Posterior vena cava (tissue), 2 donors: ENCODE results near the gene CYP4F12. TPM values are rescaled to one million over a fixed set of nuclear protein-coding genes. Genes with fewer than 3 reads are reported as not detected.
A peak's percentile ranks its signal among the peaks of the same experiment; 100 is the strongest.

ENCODE experiments used
- DNase-seq: peaks from one replicate; pipeline ENCODE4 v3.0.0-alpha.2; 2020; ENCODE audit warnings: low spot score
- intact Hi-C, 2 donors: fragments of 100-400 bp; cut with DNase I; formaldehyde crosslinking; loops; one replicate each; pipeline versions ENCODE4 v1.14.1 to v1.14.2; 2022 to 2023
- long read RNA-seq, 2 donors: library from polyadenylated mRNA; unstranded; transcript quantifications; one replicate each; pipeline ENCODE4 v2.0.0, GENCODE V29; 2020 to 2021
- total RNA-seq, 2 donors: library from RNA; stranded (reverse); fragmentation: NEBNext Ultra II Directional; extraction: Animal tissue kit (Norgen Biotek cat#: 25700); gene quantifications; one replicate each; pipeline ENCODE4 v1.2.1, GENCODE V29; 2021
- donor health status: DM: yes; HTN: yes; CAD: no.
- donor health status: DM: yes; HTN: yes; CAD: no.

CYP4F12 gene
- total RNA-seq, result 1 to 10 TPM; 2.6 to 7.6 TPM
- long read RNA-seq, donor 1, partial matches to known transcripts, result 1 of 1 reads
- long read RNA-seq, donor 1, other reads (novel, unspliced or antisense), result 0 of 1 reads
- long read RNA-seq, donor 2, partial matches to known transcripts, result 0 of 2 reads
- long read RNA-seq, donor 2, other reads (novel, unspliced or antisense), result 0 of 2 reads

- intact Hi-C loops, result no loop called here
- peak; percentile 95 for DNase-seq
Observed at GRCh38 chr19:15672580-15673175, at the start of gene CYP4F12. TSS of gene CYP4F12 (plus strand) at chr19:15673087. CDS start at chr19:15673530, 443 bp downstream.

GRCh38 chr19:15623711-15624318 lies 49.1 kb upstream of the CYP4F12 start:
- no peak for DNase-seq
- intact Hi-C loops, result loop anchor here (10.0 kb wide), 2 partner anchors 241 to 561 kb away; partner anchors contain the start of gene FAM32A (in 1 of the 2)

GRCh38 chr19:15628236-15629002 lies 44.5 kb upstream of the CYP4F12 start:
- intact Hi-C loops, result loop anchor here (10.0 kb wide), 2 partner anchors 236 to 556 kb away; partner anchors contain the start of gene FAM32A (in 1 of the 2)

GRCh38 chr19:15629003-15629880 lies 43.6 kb upstream of the CYP4F12 start:
- intact Hi-C loops, result loop anchor here (10.0 kb wide), 2 partner anchors 236 to 556 kb away; partner anchors contain the start of gene FAM32A (in 1 of the 2)
- peak; percentile 95 for DNase-seq

More at GRCh38 chr19:15628236-15629002, 44.5 kb upstream of the CYP4F12 start:
- DNase-seq, result no peak

- intact Hi-C loops, result loop anchor here (5.0 to 10.0 kb wide), 2 partner anchors 550 to 813 kb away; no protein-coding TSS in a partner anchor
- no peak for DNase-seq
Observed at GRCh38 chr19:15631817-15632216, 41.1 kb upstream of the CYP4F12 start.

- intact Hi-C loops, result loop anchor here (5.0 to 10.0 kb wide), 2 partner anchors 549 to 812 kb away; no protein-coding TSS in a partner anchor
Observed at GRCh38 chr19:15633082-15633835, 39.6 kb upstream of the CYP4F12 start.

GRCh38 chr19:15634105-15634504 lies 38.8 kb upstream of the CYP4F12 start:
- intact Hi-C loops, result loop anchor here (5.0 to 10.0 kb wide), 2 partner anchors 548 to 811 kb away; no protein-coding TSS in a partner anchor
- DNase-seq, result no peak

More at GRCh38 chr19:15633082-15633835, 39.6 kb upstream of the CYP4F12 start:
- DNase-seq, result no peak

- no peak for DNase-seq
- intact Hi-C loops, result loop anchor here in 1 of 2 donors (10.0 kb wide), 1 partner anchor 810 kb away; no protein-coding TSS in a partner anchor
Observed at GRCh38 chr19:15635016-15635805, 37.7 kb upstream of the CYP4F12 start.

GRCh38 chr19:15636026-15636425 lies 36.9 kb upstream of the CYP4F12 start:
- intact Hi-C loops, result loop anchor here in 1 of 2 donors (10.0 kb wide), 1 partner anchor 809 kb away; no protein-coding TSS in a partner anchor
- DNase-seq, result no peak

GRCh38 chr19:15639596-15639995 lies 33.3 kb upstream of the CYP4F12 start:
- intact Hi-C loops, result loop anchor here in 1 of 2 donors (10.0 kb wide), 1 partner anchor 805 kb away; no protein-coding TSS in a partner anchor
- no peak for DNase-seq

- intact Hi-C loops, result no loop called here
- DNase-seq, result no peak
Observed at GRCh38 chr19:15640294-15640903, 32.5 kb upstream of the CYP4F12 start, which contains the start of gene CYP4F3. TSS of gene CYP4F3 (plus strand) at chr19:15640897. CDS start at chr19:15641416, 519 bp downstream.

GRCh38 chr19:15640904-15641597 lies 31.8 kb upstream of the CYP4F12 start:
- no peak for DNase-seq
- intact Hi-C loops, result no loop called here

GRCh38 chr19:15641901-15642491 lies 30.9 kb upstream of the CYP4F12 start:
- intact Hi-C loops, result no loop called here
- DNase-seq, result no peak

- intact Hi-C loops, result no loop called here
- DNase-seq, result no peak
Observed at GRCh38 chr19:15642807-15643206, 30.1 kb upstream of the CYP4F12 start.

- intact Hi-C loops, result no loop called here
- DNase-seq, result no peak
Observed at GRCh38 chr19:15643387-15643786, 29.5 kb upstream of the CYP4F12 start.
